PC-9 (cell line): ENCODE data around the gene CMSS1.

Experiments used
- CTCF ChIP-seq: fragments of 200-600 bp; sonication (generic); conservative IDR thresholded peaks from 2 replicates; pipeline ENCODE4 v1.6.1; 2017; ENCODE audit warnings: mixed run types, antibody characterized with exemption, mild to moderate bottlenecking, moderate library complexity
- EZH2 ChIP-seq: fragments of 200-600 bp; sonication (generic); IDR thresholded peaks from 2 replicates; pipeline ENCODE4 v1.8.0; 2017; ENCODE audit warnings: antibody characterized with exemption, low read depth

GRCh38 chr3:100023595-100023994 lies 205.9 kb downstream of the CMSS1 start:
- TF ChIP-seq EZH2 (no peak), CTCF (no peak)
